ENCODE data around the gene SYTL4.

Gene SYTL4

GRCh38 chrX:100662796-100663195 is 69.1 kb downstream of the SYTL4 start:
- Histone ChIP-seq H3K79me2 (ENCODE audit: insufficient read depth, low read length) (no peaks in the 10 kb centered on the region), H3K36me3 (ENCODE audit: insufficient read depth, low read length) (no peaks in the 10 kb centered on the region), H3F3A (ENCODE audit: low read depth) (no peaks in the 10 kb centered on the region), H2AFZ (ENCODE audit: low read length) (no peak overlapping the region), H3K27me3 (ENCODE audit: insufficient read depth, low read length, poor library complexity, severe bottlenecking) (no peaks in the 10 kb centered on the region), H3K4me1 (ENCODE audit: insufficient read depth, low read length, poor library complexity, severe bottlenecking) (no peaks in the 10 kb centered on the region), H3K9me2 (replicated peaks; ENCODE audit: low read depth, low read length) (no peaks in the 10 kb centered on the region), H3K9ac (ENCODE audit: low read depth, low read length, poor library complexity, severe bottlenecking) (no peak overlapping the region), H4K20me1 (ENCODE audit: insufficient read depth, low read length, poor library complexity, severe bottlenecking) (no peaks in the 10 kb centered on the region), H3K4me3 (ENCODE audit: low read length, poor library complexity, severe bottlenecking) (no peak overlapping the region), H3K9me3 (ENCODE audit: insufficient read depth, low read depth, low read length) (no peaks in the 10 kb centered on the region), H3K4me2 (ENCODE audit: low read depth, low read length, poor library complexity, severe bottlenecking) (no peak overlapping the region)
- TF ChIP-seq EZH2phosphoT487 (IDR thresholded peaks at IDR 0.05; ENCODE audit: borderline replicate concordance) (no peak), CTCF (conservative IDR thresholded peaks at IDR 0.05; ENCODE audit: low read length) (no peak)

GRCh38 chrX:100662170-100662569 is 69.8 kb downstream of the SYTL4 start:
- no peaks in the 10 kb centered on the region for H4K20me1 ChIP-seq (ENCODE audit: insufficient read depth, low read length, poor library complexity, severe bottlenecking)
- H3K4me3 ChIP-seq (ENCODE audit: low read length, poor library complexity, severe bottlenecking): no peak overlapping the region
- H3K9me3 ChIP-seq (ENCODE audit: insufficient read depth, low read depth, low read length): no peaks in the 10 kb centered on the region
- H3K4me1 ChIP-seq (ENCODE audit: insufficient read depth, low read length, poor library complexity, severe bottlenecking): no peaks in the 10 kb centered on the region
- H2AFZ ChIP-seq (ENCODE audit: low read length): no peak overlapping the region
- H3K9ac ChIP-seq (ENCODE audit: low read depth, low read length, poor library complexity, severe bottlenecking): no peak overlapping the region
- TF ChIP-seq CTCF (conservative IDR thresholded peaks at IDR 0.05; ENCODE audit: low read length) (no peak), EZH2phosphoT487 (IDR thresholded peaks at IDR 0.05; ENCODE audit: borderline replicate concordance) (no peak)
- H3F3A ChIP-seq (ENCODE audit: low read depth): no peaks in the 10 kb centered on the region
- H3K9me2 ChIP-seq (replicated peaks; ENCODE audit: low read depth, low read length): no peaks in the 10 kb centered on the region
- no peaks in the 10 kb centered on the region for H3K79me2 ChIP-seq (ENCODE audit: insufficient read depth, low read length)
- no peaks in the 10 kb centered on the region for H3K27me3 ChIP-seq (ENCODE audit: insufficient read depth, low read length, poor library complexity, severe bottlenecking)
- H3K36me3 ChIP-seq (ENCODE audit: insufficient read depth, low read length): no peaks in the 10 kb centered on the region
- no peak overlapping the region for H3K4me2 ChIP-seq (ENCODE audit: low read depth, low read length, poor library complexity, severe bottlenecking)

GRCh38 chrX:100659431-100660137 is 72.3 kb downstream of the SYTL4 start:
- H4K20me1 ChIP-seq (ENCODE audit: insufficient read depth, low read length, poor library complexity, severe bottlenecking): no peaks in the 10 kb centered on the region
- no peak overlapping the region for H2AFZ ChIP-seq (ENCODE audit: low read length)
- no peak overlapping the region for H3K9ac ChIP-seq (ENCODE audit: low read depth, low read length, poor library complexity, severe bottlenecking)
- H3K36me3 ChIP-seq (ENCODE audit: insufficient read depth, low read length): no peaks in the 10 kb centered on the region
- H3F3A ChIP-seq (ENCODE audit: low read depth): no peaks in the 10 kb centered on the region
- H3K9me3 ChIP-seq (ENCODE audit: insufficient read depth, low read depth, low read length): no peaks in the 10 kb centered on the region
- H3K4me3 ChIP-seq (ENCODE audit: low read length, poor library complexity, severe bottlenecking): no peak overlapping the region
- TF ChIP-seq EZH2phosphoT487 (IDR thresholded peaks at IDR 0.05; ENCODE audit: borderline replicate concordance) (no peak), CTCF (conservative IDR thresholded peaks at IDR 0.05; ENCODE audit: low read length) (no peak)
- H3K27me3 ChIP-seq (ENCODE audit: insufficient read depth, low read length, poor library complexity, severe bottlenecking): no peaks in the 10 kb centered on the region
- no peaks in the 10 kb centered on the region for H3K4me1 ChIP-seq (ENCODE audit: insufficient read depth, low read length, poor library complexity, severe bottlenecking)
- H3K4me2 ChIP-seq (ENCODE audit: low read depth, low read length, poor library complexity, severe bottlenecking): no peak overlapping the region
- H3K9me2 ChIP-seq (replicated peaks; ENCODE audit: low read depth, low read length): no peaks in the 10 kb centered on the region
- H3K79me2 ChIP-seq (ENCODE audit: insufficient read depth, low read length): no peaks in the 10 kb centered on the region
